Measurements from ENCODE around the gene PSME2. TPM values are rescaled to one million over a fixed set of nuclear protein-coding genes. Genes with fewer than 3 reads are reported as not detected.
A peak's percentile ranks its signal among the peaks of the same experiment; 100 is the strongest.

The PSME2 gene
- total RNA-seq, 2 experiments from 2014 or later: 188 to 290 TPM

DNA sequence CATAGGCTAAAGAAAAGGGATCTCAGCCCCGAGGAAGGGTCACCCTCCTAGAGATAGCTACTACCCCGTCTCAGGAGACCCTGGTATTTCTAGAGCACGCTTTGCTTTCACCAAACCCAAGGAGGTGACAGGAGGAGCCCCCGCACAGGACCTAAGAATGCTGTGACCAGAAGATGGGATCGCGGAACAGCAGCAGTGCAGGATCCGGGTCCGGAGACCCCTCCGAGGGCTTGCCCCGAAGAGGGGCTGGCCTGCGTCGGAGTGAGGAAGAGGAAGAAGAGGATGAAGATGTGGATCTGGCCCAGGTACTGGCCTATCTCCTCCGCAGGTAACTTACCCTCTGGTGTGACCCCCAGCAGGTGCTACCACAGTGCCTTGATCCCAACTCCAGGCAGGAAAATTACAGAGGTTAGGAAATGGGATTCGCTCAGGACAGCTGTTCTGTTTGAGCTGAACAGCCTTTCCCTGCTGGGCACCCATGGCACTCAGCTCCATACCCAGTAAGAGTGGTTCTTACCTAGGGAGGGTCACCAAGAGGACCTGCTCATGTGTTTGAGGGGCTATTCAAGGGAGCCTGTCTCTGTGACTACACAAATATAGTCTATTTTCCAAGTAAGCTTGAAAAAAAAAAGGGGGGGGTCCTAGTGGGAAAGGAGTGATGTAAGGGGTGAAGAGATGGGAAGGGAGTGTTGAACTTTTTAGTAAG is 30.8 kb downstream of the PSME2 start:
- peak overlapping the region; percentile 90 for H2AFZ ChIP-seq (ENCODE audit: low read length)
- peak overlapping the region; percentile 95 for H3K4me2 ChIP-seq (ENCODE audit: low read length)
- intact Hi-C loops (cut with micrococcal nuclease; ENCODE audit: unreplicated experiment): no loop called here
- ChIA-PET POLR2A (interaction anchor here (0.6 to 4.2 kb wide), 12 partner anchors 9 to 198 kb away, joined by 3 to 64 read pairs (median 10); partner anchors contain the start of genes EMC9, PCK2, PSME1 and PSME2), CTCF (ENCODE audit: unreplicated experiment) (interaction anchor here (0.7 to 2.7 kb wide), 3 partner anchors 8 to 127 kb away, joined by 3 to 12 read pairs (median 5); partner anchors contain the start of genes PSME1 and TINF2)
- TSS peak; percentile 68 for BruUV-seq (replicated peaks)
- H3K27ac ChIP-seq (ENCODE audit: low read depth, low read length, poor library complexity, severe bottlenecking): peak overlapping the region; percentile 31
- peak overlapping the region; percentile 91 for H3K4me3 ChIP-seq (ENCODE audit: low read depth, low read length, poor library complexity, severe bottlenecking)
- no peaks in the 10 kb centered on the region for H3K9me3 ChIP-seq (ENCODE audit: low read length)
- TF ChIP-seq, protein P1, sequence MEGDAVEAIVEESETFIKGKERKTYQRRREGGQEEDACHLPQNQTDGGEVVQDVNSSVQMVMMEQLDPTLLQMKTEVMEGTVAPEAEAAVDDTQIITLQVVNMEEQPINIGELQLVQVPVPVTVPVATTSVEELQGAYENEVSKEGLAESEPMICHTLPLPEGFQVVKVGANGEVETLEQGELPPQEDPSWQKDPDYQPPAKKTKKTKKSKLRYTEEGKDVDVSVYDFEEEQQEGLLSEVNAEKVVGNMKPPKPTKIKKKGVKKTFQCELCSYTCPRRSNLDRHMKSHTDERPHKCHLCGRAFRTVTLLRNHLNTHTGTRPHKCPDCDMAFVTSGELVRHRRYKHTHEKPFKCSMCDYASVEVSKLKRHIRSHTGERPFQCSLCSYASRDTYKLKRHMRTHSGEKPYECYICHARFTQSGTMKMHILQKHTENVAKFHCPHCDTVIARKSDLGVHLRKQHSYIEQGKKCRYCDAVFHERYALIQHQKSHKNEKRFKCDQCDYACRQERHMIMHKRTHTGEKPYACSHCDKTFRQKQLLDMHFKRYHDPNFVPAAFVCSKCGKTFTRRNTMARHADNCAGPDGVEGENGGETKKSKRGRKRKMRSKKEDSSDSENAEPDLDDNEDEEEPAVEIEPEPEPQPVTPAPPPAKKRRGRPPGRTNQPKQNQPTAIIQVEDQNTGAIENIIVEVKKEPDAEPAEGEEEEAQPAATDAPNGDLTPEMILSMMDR (conservative IDR thresholded peaks at IDR 0.05; ENCODE audit: low read length): no peak
- no peak for TF ChIP-seq EZH2phosphoT487 (IDR thresholded peaks at IDR 0.05; ENCODE audit: borderline replicate concordance, low read depth, low read length)
- no peaks in the 10 kb centered on the region for H3K9me2 ChIP-seq (ENCODE audit: insufficient read depth, low read length)
- DNase-seq (ENCODE audit: low spot score): no peak
- H3K4me1 ChIP-seq (ENCODE audit: insufficient read depth, low read length, poor library complexity, severe bottlenecking): peaks cover 15% of the 10 kb centered on the region
- H3K36me3 ChIP-seq (ENCODE audit: insufficient read depth, low read length): peaks cover 37% of the 10 kb centered on the region
- H3K79me2 ChIP-seq (ENCODE audit: insufficient read depth, low read depth, low read length): peaks cover 8% of the 10 kb centered on the region; the same call in 1 of the 2 replicates
- H4K20me1 ChIP-seq (ENCODE audit: insufficient read depth, low read length): no peaks in the 10 kb centered on the region

- H3K9me2 ChIP-seq (ENCODE audit: insufficient read depth, low read length): no peaks in the 10 kb centered on the region
- POLR2A ChIA-PET: interaction anchor here (0.5 to 4.2 kb wide), 20 partner anchors 10 to 161 kb away, joined by 3 to 64 read pairs (median 4); partner anchors contain the start of genes DHRS4, EMC9, IRF9 and PCK2
- peaks cover 8% of the 10 kb centered on the region; the same call in 1 of the 2 replicates for H3K79me2 ChIP-seq (ENCODE audit: insufficient read depth, low read depth, low read length)
- H2AFZ ChIP-seq (ENCODE audit: low read length): peak within 1 kb of the TSS; percentile 90
- peak within 1 kb of the TSS; percentile 95 for H3K4me2 ChIP-seq (ENCODE audit: low read length)
- H3K4me1 ChIP-seq (ENCODE audit: insufficient read depth, low read length, poor library complexity, severe bottlenecking): peaks cover 15% of the 10 kb centered on the region
- no TSS peak for BruUV-seq (replicated peaks)
- TF ChIP-seq, protein P1 (conservative IDR thresholded peaks at IDR 0.05; ENCODE audit: low read length): no peak
- no peak for TF ChIP-seq EZH2phosphoT487 (IDR thresholded peaks at IDR 0.05; ENCODE audit: borderline replicate concordance, low read depth, low read length)
- peak; percentile 99 for DNase-seq (ENCODE audit: low spot score)
- H3K9me3 ChIP-seq (ENCODE audit: low read length): no peaks in the 10 kb centered on the region
- H3K27ac ChIP-seq (ENCODE audit: low read depth, low read length, poor library complexity, severe bottlenecking): peak within 1 kb of the TSS; percentile 93
- peaks cover 34% of the 10 kb centered on the region for H3K36me3 ChIP-seq (ENCODE audit: insufficient read depth, low read length)
- intact Hi-C loops (cut with micrococcal nuclease; ENCODE audit: unreplicated experiment): loop anchor here (1.0 kb wide), 4 partner anchors 20 to 47 kb away; partner anchors contain the start of genes EMC9, IRF9, PCK2 and PSME1
- CTCF ChIA-PET (ENCODE audit: unreplicated experiment): interaction anchor here (0.7 to 2.7 kb wide), 7 partner anchors 9 to 128 kb away, joined by 3 to 12 read pairs (median 5); partner anchors contain the start of genes IRF9, PSME1 and TINF2
- H4K20me1 ChIP-seq (ENCODE audit: insufficient read depth, low read length): no peaks in the 10 kb centered on the region
- H3K4me3 ChIP-seq (ENCODE audit: low read depth, low read length, poor library complexity, severe bottlenecking): peak within 1 kb of the TSS; percentile 91
Measured at GRCh38 chr14:24114532-24115421, 31.6 kb downstream of the PSME2 start, which contains the start of the genes DCAF11 and NRL. Gene DCAF11 (plus strand): TSS chr14:24114777. CDS start chr14:24115595, 818 bp downstream. Gene NRL (minus strand): TSS chr14:24114949. CDS start chr14:24082848, 32,101 bp downstream.
